NCI-H1930 (cell line): Measurements from ENCODE around the gene SRPK1.
"Not testable (repeated sequence)": the region's sequence is repeated elsewhere in the genome, so short reads cannot be mapped to it uniquely, and the experiment has no call there.

Experiments used
- DNase-seq, 2 experiments: peaks; one replicate each; lab custom pipeline; 2025; lab: John Stamatoyannopoulos, UW

The SRPK1 gene

GRCh38 chr6:35920793-35921732 lies at the start of gene SRPK1:
Gene SRPK1, minus strand, starts transcription at chr6:35921098. Its CDS starts 42 bp downstream, at chr6:35921056.
- peak; percentile 85 for DNase-seq

GRCh38 chr6:35970181-35970580 lies 49.3 kb upstream of the SRPK1 start:
- no peak for DNase-seq

- DNase-seq, result no peak
These were observed 48.7 kb upstream of the SRPK1 start for GRCh38 chr6:35969646-35970045.

- no peak for DNase-seq
These were observed 47.9 kb upstream of the SRPK1 start for GRCh38 chr6:35968821-35969220.

GRCh38 chr6:35967076-35967774 lies 46.3 kb upstream of the SRPK1 start:
- DNase-seq, result no peak

GRCh38 chr6:35962779-35963560 lies 42.1 kb upstream of the SRPK1 start:
- no peak for DNase-seq

GRCh38 chr6:35960187-35960586 lies 39.3 kb upstream of the SRPK1 start:
- DNase-seq, result no peak

GRCh38 chr6:35955970-35956369 lies 35.1 kb upstream of the SRPK1 start:
- no peak for DNase-seq

GRCh38 chr6:35955521-35955920 lies 34.6 kb upstream of the SRPK1 start:
- DNase-seq, result no peak

- no peak for DNase-seq
These were observed 34.2 kb upstream of the SRPK1 start for GRCh38 chr6:35955071-35955470.

- no peak for DNase-seq
These were observed 33.4 kb upstream of the SRPK1 start for GRCh38 chr6:35954333-35954732.

GRCh38 chr6:35948725-35949124 lies 27.8 kb upstream of the SRPK1 start:
- DNase-seq, result no peak

- no peak for DNase-seq
These were observed 24.7 kb upstream of the SRPK1 start for GRCh38 chr6:35945650-35946025.

- DNase-seq, result no peak
These were observed 22.5 kb upstream of the SRPK1 start for GRCh38 chr6:35943390-35943789.

- DNase-seq, result no peak
These were observed 21.5 kb upstream of the SRPK1 start for GRCh38 chr6:35942355-35942754.

GRCh38 chr6:35941170-35941569 lies 20.3 kb upstream of the SRPK1 start:
- not testable (repeated sequence) for DNase-seq

GRCh38 chr6:35940014-35940413 lies 19.1 kb upstream of the SRPK1 start:
- DNase-seq, result not testable (repeated sequence)

- not testable (repeated sequence) for DNase-seq
These were observed 18.4 kb upstream of the SRPK1 start for GRCh38 chr6:35939259-35939658.

- no peak for DNase-seq
These were observed 15.9 kb upstream of the SRPK1 start for GRCh38 chr6:35936681-35937359.

GRCh38 chr6:35935469-35935868 lies 14.6 kb upstream of the SRPK1 start:
- no peak for DNase-seq

- no peak for DNase-seq
These were observed 12.9 kb upstream of the SRPK1 start for GRCh38 chr6:35933844-35934243.

- DNase-seq, result not testable (repeated sequence)
These were observed 11.0 kb upstream of the SRPK1 start for GRCh38 chr6:35931873-35932272.
